IPS DF 19.7 (cell line): ENCODE measurements around the gene RASSF8.
A peak's percentile ranks its signal among the peaks of the same experiment; 100 is the strongest.

Experiments used
- DNase-seq: peaks from one replicate; pipeline ENCODE4 v3.0.0-alpha.2; 2013; ENCODE audit warnings: low read depth, low spot score

The RASSF8 gene

DNA sequence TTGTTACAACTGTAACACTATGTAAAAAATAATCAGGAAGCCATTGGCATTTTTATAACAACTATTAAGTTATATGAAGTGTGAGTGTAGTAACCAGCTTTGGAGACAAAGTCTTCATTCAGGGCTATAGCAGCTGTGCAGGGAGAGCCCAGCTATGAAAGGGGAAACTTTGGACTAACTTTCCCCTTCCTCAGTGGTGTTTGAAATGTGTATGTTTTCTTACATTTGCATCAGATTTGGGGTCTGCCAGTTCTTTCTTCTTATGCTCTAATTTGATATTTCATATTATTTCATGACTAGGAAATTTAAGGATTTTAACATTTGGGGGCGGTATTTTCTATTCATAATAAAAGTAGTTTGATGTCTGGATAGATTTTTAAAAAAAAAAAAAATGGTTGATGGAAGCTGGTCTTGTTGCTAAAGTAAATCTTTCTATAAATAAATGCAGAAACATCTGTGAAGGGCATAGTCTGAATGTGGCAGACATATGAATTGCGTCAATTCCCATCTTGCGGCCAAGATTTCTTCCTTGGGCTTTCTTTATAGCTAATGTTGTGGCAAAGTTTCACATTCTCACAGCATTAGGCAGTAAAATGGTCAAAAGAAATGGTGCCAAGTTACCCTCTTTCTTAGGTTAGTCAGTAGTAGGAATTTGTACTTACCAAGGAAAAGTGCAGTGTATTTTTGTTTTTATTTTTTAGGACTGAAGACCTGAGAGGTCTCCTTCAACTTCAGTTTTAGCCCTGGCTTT is 35.6 kb downstream of the RASSF8 start:
- no peak for DNase-seq

DNA sequence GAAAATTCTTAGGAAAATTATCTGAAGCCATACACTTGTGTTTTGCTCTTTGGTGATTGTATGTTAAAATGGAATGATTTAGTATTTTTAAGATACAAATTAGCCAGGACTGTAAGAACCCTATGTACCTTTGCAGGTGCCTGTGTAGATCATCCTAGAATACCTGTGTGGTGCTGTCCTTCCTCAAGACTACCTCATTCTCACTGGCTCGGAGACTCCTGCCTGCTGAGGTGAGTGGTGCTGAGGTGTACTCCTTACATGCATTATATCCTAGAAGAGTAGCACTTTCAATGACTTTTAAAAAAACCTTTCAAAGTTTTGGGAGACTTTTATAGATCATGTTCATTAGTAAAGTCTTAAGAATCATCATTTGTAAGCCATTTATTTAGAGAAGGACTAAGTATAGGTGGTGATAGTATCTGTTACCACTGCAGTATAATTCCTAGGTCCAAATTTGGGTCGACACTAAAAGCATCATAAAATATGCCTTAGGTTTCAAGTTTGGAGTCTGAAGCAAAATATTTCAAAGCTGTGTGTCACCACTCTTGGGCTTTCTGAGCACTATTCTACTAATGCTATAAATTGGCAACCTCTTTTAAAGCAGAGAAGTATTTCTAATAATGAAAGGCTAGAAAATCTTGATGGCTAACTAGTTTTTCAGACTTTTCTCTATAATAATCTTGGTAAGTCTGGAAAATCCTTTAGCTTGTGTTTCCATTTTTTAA is 36.6 kb downstream of the RASSF8 start:
- DNase-seq, result no peak

DNA sequence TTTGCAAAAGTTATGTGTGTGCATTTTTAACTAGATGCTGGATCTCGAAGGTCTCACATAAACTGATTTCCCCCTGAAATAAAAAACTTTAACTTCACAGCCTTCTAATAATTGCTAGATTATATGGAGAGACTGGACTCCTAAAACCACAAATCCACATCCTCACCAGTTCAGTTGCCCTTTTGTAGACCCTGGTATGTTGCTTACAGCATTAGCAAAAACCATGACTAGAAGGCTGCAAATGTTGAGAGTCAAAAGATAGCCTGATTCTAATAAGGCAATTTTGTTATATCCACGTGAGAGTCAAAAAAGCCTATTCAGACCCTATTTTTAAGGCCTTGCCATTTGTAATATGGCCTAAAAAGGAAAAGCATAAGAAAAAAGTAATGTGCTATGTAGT is 37.4 kb downstream of the RASSF8 start:
- no peak for DNase-seq

DNA sequence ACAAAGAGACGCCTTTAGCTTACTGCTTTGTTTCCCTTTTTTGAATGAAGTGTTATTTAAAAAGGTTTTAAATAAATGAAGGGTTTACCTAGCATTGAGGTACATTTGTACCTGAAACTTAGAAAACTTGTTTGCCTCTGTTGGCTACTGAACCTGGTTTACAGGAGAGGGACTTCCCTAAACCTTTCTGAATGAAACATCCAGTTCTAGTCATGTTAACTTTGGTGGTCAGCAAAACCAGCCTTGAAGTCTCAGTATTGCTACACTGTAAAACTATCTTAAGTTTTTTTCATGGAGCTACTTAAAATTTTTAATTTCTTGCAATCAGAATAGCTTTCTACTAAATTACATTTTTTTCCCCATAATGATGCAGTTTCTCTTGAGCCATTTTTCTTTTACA is 38.2 kb downstream of the RASSF8 start:
- no peak for DNase-seq

DNA sequence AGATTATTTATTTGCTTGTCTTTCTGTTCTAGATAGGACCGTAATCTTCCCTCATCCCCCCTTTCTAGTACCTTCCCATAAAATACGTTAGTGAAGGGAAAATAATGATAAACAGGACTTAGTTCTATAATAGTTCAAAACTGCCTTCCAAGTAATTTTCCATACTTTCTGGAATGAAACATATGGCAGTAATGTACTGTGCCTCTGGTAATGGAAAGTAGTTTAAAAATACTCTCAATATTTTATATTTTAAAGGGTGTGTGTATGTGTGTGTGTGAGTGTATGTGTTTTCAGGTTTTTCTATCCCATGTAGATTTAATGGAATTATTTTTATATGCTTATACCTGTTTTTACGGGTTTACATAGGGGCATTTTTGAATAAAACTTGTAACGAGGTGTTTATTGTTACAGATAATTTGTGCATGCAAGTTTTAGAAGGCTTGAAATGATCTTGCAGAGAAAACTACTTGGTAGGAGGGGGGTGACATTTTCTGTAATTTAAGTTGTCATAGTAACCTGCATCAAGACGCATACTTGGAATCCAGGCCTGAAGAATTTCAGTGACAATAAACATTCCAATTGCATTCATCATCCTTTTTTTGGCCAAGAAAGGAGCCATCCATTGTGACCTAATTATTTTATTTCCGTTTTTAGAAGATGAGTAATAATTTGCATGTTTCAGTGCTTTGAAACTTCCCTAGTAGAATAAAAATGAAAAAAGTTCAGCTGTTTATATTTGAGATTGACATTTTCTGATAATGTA is 38.9 kb downstream of the RASSF8 start:
- DNase-seq, result peak; percentile 50

DNA sequence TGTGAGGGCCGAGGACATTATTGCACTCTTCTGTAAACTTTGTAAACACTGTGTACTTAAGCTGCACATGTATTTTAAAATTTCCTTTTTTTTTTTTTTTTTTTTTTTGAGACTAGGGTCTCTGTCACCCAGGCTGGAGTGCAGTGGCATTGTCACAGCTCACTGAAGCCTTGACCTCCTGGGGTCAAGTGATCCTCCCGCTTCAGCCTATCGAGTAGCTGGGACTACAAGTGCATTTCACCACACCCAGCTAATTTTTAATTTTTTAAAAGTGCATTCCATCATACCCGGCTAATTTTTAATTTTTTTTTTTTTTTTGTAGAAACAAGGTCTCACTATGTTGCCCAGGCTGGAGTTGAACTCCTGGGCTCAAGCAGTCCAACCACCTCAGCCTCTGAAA is 42.4 kb downstream of the RASSF8 start:
- DNase-seq, result no peak

DNA sequence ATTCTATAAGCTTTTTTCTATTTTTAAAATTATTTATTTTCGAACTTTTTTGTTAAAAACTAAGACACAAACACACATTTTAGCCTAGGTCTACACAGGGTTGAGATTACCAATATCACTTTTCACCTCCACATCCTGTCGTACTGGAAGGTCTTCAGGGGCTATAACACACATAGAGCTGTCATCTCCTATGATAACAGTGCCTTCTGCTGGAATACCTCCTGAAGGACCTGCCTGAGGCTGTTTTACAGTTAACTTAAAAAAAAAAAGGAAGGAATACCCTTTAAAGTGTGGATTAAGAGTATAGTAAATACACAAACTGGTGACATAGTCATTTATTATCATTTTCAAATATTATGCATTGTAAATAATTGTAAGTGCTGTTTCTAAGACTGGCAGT is 43.0 kb downstream of the RASSF8 start:
- no peak for DNase-seq

DNA sequence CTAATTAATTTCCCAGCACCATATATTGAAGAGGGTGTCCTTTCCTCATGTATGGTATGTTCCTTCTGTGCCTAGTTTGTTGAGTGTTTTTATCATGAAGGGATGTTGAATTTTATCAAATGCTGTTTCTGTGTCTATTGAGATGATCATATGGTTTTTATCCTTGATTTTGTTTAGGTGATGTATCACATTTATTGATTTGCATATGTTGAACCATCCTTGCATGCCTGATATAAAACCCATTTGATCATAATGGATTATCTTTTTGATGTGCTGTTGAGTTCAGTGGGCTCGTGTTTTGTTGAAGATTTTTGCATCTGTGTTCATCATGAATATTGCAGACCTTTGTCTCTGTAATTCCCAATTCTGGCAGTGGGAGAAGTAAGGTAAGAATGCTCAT is 44.6 kb downstream of the RASSF8 start:
- no peak for DNase-seq

DNA sequence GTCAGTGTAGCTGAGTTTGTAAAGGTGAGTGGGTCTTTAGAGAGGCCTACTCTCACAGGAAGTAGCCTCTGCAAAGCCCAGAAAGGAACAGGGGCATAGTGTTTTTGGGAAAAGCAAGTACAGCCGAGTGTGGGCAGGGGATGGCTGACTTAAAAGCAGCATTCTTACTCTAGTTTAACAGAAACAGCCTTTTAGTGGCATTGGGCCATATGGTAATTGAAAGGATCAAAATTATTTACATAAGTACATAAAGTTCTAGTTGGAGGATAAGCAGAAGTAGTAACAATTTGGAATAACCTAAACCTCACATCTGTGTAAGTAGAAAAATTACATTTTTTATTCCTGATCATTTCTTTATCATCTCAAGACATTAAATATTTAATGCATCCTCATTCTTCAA is 49.1 kb downstream of the RASSF8 start:
- DNase-seq, result no peak

DNA sequence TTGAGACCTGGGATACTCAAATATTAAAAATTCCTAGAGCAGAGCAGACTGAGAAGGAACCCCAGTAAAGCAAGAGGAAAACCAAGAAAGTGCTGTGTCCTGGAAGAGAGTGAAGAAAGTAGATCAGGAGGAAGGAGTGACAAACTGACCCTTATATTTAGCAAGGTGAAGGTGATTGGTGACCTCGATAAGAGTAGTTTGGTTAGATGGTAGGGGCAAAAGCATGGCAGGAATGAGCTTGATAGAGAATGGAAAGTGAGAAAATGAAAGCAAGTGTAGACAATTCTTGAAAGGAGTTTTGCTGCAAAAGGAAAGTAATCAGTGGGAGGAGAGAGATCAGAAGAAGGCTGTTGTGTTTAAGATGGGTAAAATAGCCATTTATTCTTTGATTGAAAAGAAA is 51.1 kb downstream of the RASSF8 start:
- no peak for DNase-seq

DNA sequence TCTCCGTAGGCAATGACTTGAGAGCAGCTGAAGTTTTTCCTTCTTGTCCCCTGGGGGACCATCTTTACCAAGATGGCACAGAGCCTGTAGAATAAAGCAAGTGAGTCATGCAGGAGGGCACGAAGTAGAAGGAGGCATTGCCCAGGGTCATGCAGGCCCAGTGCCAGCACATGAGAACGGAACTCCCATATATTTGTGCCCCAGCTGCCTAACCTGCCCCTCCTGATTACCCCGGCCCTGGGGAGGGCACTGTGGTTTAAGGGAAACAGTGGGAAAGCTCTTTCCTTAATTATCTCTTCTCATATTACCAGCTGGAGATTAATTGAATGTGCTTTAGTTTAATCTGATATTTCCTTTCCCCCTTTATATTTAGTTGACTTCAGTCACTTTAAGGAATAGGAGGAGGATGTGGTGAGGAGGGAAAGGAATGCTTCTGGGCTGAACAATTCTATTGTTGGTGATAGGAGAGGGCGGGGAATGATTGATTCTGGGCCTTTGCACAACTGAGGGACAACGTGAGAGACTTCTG is 51.9 kb downstream of the RASSF8 start:
- no peak for DNase-seq

DNA sequence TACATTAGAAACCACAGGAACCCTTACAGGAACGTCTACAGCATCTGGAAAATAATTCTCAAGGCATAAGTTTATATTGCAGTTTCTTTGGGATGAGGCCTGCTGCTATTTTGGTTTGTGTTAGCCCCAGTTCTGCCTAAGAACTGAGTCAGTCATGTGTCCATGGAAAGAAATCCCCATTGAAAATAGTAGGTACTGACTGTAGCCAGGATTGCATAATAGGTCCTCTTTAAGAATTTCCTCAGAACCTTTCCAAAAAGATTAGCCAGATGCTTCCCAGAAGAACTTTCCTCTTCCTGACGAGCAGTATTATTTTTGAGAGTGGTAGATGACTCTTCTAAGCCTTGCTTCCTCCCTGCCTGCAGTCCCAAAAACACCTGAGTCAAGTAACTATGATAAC is 52.6 kb downstream of the RASSF8 start:
- no peak for DNase-seq

DNA sequence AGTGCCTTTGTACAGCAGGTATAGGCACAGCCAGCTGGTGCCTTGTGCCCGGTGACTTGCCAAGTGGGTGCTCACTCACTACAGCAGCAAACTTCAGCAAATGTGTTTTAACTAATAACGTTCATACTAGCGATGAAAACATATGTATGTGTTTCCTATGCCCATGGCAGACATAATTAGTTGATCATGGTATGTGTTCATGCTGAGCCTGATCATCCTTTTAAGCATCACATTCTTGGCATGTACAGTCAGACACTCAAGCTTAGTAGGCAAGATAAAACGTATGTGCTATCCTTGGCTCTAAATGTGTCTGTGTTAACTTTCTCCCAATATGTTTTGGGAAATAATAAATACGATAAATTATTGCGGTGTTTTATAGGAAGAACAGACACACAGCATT is 55.6 kb downstream of the RASSF8 start:
- no peak for DNase-seq

DNA sequence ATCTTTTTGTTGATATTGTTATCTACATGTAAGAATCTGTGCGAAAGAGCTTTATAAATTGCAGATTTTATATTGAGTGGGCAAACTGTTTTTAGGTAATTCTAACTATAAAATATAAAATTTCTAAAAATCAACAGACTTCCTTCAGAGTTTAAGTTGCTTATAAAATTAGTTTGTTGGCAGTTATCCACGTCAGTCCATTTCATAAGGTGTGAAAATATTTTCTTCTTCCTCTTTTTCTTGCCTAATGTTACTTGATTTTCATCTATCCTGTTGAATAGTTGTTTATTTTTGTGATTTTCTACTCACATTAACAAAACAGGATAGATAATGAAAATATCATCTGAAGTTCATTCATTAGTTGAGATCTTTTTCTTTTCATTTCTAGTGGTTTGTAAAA is 58.0 kb downstream of the RASSF8 start:
- no peak for DNase-seq

DNA sequence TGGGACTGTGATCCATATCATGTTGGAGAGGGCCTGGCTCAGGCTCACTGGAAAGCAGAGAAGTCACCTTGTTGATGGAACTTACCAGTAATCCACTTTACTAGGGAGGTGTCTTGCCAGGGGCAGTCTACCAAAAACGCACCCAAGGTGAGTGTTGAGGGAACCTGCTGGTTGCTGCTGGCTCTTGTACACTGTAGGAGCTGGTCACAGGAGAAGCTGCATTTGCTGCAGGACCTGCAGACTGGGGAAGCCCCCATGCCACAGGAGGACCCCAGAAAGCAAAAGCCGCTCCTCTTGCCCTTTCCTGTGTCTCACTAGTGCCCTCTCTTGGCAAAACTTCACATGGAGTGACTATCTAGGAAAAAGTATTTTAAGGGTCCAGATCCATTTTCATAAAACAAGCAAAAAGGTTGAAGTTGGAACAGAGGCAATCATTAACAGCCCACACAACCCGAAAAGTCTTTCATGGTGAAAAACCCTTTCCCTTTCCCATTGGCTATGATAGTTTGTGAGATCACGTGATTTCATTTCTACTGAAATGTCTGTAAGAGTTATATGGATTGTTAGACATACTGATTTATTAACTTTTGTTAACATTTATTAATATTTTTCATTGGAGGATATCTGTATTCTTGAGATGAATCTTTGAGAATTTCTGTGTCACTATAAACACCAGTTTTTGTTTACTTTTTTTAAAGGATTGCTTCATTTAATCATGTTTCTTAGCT is 59.2 kb downstream of the RASSF8 start:
- DNase-seq, result peak; percentile 56

DNA sequence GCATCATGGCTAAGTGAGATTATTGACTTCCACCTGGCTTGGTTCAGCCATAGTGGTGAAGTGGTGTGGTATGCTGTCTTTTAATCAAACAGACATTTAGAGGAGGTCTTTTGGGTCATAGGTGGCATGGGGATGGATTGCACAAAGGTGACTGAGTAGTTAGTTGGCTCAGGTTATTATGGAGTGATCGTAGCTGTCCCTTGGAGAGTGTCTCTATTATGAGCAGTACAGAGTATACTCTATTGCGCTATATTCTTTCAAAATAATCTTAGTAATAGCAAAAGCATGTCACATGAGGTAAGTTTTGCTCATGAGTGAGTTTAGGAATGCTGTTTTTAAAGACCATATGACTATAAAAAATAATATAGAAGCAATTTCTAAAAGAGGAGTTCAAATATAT is 60.4 kb downstream of the RASSF8 start:
- DNase-seq, result no peak

DNA sequence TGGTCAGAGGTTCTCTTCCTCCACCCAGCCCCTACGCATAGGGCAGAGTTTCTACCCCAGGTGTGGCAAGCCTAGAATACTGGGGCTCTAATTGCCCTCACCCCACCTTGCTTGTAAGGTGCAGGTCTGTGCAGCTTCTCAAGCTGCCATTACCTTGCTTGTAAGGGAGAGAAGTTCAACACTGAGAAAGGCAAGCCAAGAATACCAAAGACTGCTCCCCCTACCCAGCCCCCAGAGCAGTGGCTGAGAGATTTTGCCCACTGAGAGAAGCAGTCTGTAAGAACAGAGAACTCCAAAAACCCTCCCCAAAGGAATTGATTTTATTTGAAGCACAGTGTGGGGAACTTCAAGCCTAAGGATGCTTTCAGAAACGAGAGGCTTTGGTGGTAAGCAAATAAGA is 63.1 kb downstream of the RASSF8 start:
- no peak for DNase-seq

DNA sequence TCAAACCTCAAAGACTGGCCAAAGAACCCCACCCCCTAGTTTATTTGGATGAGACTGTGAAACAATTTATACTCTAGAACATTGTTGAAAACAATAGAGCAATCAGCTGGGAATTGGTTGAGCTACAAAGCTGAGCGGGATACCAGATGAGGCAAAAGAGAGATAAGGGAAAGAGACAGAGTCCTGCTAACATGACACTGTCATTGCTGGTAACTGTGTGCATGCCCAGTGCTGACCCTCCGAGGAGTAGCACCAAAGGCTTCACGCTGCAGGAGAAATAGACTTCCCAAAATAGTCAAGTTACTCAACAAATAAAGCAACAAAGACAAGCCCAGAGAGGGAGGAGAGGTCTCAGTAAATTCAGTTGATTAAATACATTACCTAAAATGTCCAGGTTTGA is 63.6 kb downstream of the RASSF8 start:
- no peak for DNase-seq

DNA sequence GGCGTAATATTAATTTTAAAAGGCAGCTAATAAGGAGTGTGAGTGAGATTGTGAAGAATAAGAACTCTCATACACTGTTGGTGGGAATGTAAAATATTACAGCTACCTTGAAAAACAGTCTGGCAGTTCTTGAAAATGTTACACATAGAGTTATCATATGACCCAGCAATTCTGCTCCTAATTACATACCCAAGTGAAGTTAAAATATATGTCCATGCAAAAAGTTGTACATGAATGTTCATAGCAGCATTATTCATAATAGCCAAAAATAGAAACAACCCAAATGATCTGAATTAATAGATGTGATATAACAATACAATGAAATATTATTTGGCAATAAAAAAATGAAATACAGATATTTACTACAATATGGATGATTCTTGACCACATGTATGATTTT is 68.2 kb downstream of the RASSF8 start:
- DNase-seq, result no peak

DNA sequence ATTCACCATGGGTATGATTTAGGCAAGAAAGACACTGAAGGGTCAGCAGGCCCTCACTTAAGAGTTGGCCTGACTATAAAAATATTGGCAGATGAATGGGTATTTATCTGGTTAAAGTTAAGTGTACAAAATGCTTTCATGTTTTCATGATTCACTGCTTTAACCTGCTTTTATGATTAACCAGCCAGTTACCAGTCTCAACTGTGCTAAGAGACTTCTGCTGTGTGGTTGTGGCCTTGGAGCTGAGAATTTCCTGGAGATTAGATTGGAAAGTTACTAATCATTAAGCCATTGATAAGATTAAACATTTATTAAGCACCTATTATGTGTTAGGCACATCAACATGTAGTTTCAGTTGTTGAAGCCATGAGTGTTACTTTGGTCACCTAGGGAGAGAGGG is 68.9 kb downstream of the RASSF8 start:
- DNase-seq, result no peak

DNA sequence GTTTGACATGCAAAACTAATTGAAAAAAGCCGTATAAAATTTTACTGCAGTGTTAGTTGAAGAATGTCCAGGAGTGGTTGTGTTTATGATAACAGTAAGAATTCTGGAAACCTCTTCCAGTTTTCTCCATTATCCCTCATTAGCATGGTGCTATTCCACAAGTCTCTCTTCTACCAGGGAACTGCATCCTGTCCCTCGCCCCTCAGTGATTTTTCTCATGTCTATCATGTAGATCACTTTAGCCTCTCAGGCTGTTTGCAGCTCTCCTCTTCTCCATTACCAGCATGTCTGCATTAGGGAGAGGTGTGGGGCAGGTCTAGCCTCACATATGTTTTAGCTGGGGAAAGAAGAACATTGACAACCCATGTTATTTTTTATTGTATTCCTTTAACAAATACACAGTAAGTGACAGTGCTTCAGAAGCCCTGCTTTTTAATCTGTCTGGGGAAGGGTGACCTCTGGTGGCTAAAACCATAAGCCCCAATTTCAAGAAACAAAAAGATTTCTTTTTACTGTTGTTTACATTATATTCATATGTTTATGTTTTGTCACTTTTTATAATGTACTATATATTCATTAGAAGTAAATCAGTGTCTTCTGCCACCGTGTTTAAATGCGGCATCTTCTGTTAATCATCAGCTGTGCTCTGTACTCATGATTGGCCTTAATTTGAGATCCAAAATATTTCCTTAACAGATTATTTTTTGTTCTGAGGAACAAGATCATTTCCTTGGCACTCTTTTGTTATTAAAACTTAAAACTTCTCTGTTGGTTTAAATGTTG is 70.7 kb downstream of the RASSF8 start:
- DNase-seq, result no peak
